HG03565 (cell line): Measurements from ENCODE around the gene HOGA1.

Source experiments
- ATAC-seq: cut with Tn5 transposase; IDR thresholded peaks from one replicate; pipeline ENCODE4 v1.9.1; 2021; ENCODE audit warnings: mild to moderate bottlenecking, moderate library complexity; ENCODE audit not compliant: unreplicated experiment

Gene HOGA1

GRCh38 chr10:97578171-97578844, 5.9 kb upstream of the HOGA1 start:
- no peak for ATAC-seq

- no peak for ATAC-seq
Measured at GRCh38 chr10:97580421-97581367, 3.5 kb upstream of the HOGA1 start.

DNA sequence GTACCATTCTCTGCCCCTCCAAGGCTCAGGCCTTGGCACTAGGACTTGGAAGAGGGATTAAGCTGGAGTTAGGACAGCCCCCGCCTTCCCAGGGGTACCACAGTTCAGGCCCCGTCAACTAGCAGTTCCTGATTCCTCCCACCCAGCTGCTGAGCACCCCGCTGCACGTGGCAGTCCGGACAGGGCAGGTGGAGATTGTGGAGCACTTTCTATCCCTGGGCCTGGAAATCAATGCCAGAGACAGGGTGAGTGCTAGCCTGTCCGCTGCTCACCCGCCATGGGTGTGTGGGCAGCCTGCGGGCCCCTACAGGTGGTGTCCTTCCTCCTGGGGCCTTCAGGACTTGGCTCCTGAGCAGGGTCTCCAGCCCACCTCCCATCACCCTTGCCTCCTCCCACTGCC, 2.0 kb upstream of the HOGA1 start:
- no peak for ATAC-seq

- ATAC-seq, result no peak
Measured at GRCh38 chr10:97583476-97583875, 713 bp upstream of the HOGA1 start.

GRCh38 chr10:97584798-97585438, 729 bp downstream of the HOGA1 start:
- ATAC-seq, result no peak

GRCh38 chr10:97585439-97585811, 1.2 kb downstream of the HOGA1 start:
- ATAC-seq, result no peak

GRCh38 chr10:97587183-97587582, 3.0 kb downstream of the HOGA1 start:
- no peak for ATAC-seq

GRCh38 chr10:97589479-97589878, 5.3 kb downstream of the HOGA1 start, which contains the start of gene C10orf62:
C10orf62 (plus strand) TSS chr10:97589721; CDS start chr10:97589898, 177 bp downstream.
- ATAC-seq, result no peak

DNA sequence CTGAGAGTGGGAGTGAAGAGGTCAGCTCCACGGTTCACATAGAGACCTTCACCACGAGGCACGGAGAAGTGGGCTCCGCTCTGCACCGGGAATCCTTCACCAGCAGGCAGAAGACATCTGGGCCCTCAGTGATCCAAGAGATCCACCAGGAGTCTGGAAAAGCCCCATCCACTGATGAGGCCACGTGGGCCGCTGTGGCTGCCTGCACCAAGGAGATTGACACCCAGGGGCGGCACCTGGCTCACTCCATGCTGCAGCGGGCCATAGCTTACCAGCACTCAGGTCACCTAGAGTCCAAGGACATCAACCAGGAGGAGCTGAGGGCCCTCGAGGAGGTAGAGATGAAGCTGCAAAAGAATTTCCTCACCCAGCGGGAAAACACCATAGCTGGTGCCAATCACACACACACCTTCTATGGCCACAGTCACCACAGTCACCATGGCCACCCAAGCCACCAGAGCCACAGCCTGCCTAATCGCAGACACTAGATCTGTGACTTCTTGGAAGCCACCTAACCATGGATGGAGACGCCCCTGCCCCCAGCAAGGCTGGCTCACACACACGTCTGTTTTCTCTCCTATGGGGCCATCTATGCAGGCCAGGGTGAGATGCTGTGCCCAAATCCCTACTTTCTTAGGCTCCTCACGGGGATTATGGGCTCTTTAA, 6.0 kb downstream of the HOGA1 start:
- ATAC-seq, result no peak

DNA sequence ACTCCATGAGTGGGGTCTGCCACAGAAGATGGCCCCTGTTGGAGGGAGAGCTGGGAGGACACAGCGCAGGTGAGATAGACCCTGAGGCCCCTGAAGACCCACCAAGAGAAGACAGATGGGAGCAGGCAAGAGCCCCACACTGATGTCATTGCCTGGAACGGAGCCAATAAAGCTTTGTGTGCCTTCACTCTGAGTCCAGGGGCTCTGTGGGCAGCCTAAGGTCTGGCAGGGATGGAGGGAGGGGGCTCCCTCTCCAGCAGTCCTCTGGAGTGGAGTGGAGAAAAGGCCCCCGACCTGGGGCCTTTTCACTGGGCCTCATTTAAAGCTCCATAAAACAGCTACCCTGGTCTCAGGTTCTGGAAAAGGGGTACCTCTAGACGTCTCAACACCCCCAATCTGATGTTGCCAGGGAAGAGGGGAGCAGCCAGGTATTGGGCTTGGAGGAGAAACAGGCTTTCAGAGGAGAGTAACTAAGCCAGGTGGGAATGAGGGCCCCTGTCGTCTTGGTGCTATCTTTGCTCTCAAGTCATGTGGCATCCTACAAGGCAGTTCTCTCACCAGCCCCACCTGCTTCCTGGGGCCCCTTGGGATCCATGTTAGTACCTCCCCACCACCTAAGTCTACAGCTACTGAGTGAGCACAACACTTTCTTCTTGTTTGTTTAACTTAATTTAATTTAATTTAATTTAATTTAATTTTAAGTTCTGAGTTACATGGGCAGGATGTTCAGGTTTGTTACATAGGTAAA, 6.7 kb downstream of the HOGA1 start:
- no peak for ATAC-seq

GRCh38 chr10:97593421-97593820, 9.2 kb downstream of the HOGA1 start:
- no peak for ATAC-seq

DNA sequence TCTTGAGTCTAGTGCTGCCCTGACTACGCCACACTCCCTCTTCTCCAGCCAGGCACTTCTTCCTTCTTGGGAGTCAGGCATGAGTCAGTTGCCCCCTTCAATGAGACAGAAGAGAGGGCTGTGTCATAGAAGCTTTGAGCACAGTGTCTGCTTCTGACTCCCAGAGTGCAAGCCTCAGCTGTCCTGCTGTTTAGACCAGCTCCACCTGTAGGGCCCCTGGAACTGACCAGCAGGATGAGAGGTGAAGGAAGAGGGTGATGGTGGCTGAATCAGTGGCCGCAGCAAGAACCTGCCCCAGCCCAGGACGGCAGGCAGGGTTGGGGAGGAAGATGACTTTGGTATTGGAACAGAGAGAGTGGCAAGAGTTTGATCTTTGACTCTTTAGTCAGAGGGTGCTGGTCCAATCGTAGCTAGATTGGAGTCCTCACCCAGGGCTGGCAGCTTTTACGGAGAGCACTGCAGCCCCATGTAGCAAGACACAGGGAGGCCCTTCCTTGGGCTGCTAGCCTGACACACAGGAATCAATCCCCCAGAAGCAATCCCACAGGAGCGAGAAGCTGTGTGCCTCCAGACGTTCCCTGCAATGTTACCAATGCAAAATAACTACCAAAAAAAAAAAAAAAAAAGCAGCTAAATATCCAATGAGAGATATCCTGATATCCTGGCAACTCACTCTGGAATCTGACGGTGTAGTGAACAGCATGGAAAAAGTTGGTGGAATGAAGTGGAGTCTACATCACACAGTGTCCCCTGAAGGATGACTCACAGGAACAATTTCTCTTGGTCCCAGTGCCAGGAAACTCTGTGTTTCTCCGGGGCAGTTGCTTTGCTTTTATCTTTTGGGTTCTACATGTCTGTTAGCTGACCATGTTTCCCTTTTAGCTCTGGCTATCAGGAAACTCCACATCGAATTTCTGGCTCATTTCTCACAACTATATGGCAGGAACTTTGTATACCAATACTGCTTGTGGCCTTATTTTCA, 12.2 kb downstream of the HOGA1 start:
- no peak for ATAC-seq

DNA sequence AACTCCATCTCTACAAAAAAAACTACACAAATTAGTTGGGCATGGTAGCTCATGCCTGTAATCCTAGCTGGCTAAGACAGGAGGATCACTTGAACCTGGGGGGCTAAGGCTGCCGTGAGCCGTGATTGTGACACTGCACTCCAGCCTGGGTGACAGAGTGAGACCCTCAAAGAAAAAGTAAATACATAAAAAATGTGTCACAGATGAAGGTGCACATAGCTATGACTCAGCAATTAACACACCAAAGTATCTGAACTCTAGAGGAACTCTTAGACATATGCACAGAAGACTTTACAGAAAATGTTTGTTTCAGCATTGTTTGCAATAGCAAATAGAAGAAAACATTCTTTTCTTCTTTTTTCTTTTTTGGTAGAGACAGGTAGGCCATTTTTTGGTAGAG, 13.6 kb downstream of the HOGA1 start:
- no peak for ATAC-seq

GRCh38 chr10:97598407-97599271, 14.4 kb downstream of the HOGA1 start:
- no peak for ATAC-seq

- no peak for ATAC-seq
Measured at GRCh38 chr10:97599272-97599619, 15.1 kb downstream of the HOGA1 start.

- no peak for ATAC-seq
Measured at GRCh38 chr10:97600616-97601015, 16.4 kb downstream of the HOGA1 start.

DNA sequence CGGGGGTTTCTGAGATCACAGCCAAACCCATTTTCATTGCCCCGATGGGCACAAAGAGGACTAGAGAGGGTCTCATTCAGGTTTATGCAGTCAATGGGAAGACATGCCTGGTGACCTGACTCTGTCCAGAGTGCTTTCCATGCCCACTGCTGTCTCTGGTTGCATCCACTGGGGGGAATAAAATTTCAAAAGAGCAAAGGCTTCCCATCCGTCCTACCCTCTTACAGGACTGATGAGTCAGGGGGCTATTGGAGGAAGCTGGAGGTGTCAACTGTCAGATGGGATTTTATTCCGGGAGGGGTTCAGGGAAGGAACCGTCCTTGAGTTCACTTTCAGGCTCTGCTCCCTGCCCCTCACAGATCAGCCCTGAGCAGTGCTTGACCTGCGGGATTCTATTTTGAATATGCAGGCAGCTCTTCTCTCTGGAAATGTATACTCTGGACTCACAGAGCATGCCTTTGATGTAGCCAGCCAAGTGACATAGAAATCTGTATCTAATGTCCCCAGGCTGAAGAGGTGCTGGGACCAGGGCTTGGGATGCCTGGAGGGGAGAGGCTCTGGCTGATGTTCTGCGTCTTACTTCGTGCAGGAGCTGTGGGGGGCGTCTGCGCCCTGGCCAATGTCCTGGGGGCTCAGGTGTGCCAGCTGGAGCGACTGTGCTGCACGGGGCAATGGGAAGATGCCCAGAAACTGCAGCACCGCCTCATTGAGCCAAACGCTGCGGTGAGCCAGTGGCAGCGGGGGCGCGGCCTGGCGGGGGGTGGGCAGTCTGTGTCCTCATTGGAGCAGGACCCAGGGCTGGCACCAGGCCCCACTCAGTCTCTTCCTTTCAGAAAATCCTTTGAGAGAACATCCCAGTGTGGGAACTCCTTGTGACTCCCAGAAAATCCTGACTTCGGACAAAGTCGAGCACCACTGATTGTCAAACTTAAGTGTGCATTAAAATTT, 17.4 kb downstream of the HOGA1 start:
- ATAC-seq, result no peak
